IMR-90 (cell line): Measurements from ENCODE around the gene IQCK.

Experiments used
- BHLHE40 ChIP-seq: fragments of 150-350 bp; IDR thresholded peaks from 2 replicates; pipeline ENCODE4 v1.6.1; 2016; ENCODE audit warnings: mild to moderate bottlenecking, low read depth, low read length
- CTCF ChIP-seq: conservative IDR thresholded peaks from 2 replicates; pipeline ENCODE4 v1.5.1; 2012; ENCODE audit warnings: mild to moderate bottlenecking, low read depth, low read length, improper control_type of control experiment
- MAFK ChIP-seq: IDR thresholded peaks from 2 replicates; pipeline ENCODE4 v1.6.1; 2012; ENCODE audit warnings: low read depth, low read length, improper control_type of control experiment
- MXI1 ChIP-seq: IDR thresholded peaks from 2 replicates; pipeline ENCODE4 v1.6.1; 2012; ENCODE audit warnings: low read depth, mild to moderate bottlenecking, low read length, moderate library complexity, borderline replicate concordance
- POLR2A ChIP-seq: IDR thresholded peaks from 2 replicates; pipeline ENCODE4 v1.6.1; 2012; ENCODE audit warnings: mild to moderate bottlenecking, low read depth, low read length
- RCOR1 ChIP-seq: IDR thresholded peaks from 2 replicates; pipeline ENCODE4 v1.6.1; 2012; ENCODE audit warnings: mild to moderate bottlenecking, low read length, improper control_type of control experiment; ENCODE audit not compliant: insufficient replicate concordance
- SMC3 ChIP-seq: fragments of 150-350 bp; IDR thresholded peaks from 2 replicates; pipeline ENCODE4 v1.6.1; 2016; ENCODE audit warnings: low read depth, mild to moderate bottlenecking, antibody characterized with exemption, low read length, moderate library complexity

DNA sequence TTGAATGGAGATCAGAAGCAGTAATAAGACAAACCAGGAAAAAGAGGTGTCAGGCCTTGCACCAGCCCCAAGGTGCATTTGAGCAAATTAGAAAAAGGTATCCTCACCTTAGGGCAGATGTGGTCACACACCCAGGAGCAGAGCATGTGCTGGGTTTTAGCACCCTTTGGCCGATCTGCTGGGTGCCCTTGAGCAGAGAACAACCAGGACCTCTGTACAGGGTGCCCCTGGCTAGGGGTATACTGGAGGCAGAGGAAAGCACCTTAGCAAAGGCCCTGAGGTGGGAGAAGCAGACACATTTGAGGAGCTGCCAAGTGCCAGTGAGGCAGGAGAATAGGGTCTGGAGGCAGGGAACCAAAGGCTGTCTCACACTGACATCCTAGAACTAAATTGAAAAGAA, 67.0 kb downstream of the IQCK start:
- TF ChIP-seq CTCF (no peak), BHLHE40 (no peak), MAFK (no peak), MXI1 (no peak), POLR2A (no peak), SMC3 (no peak), RCOR1 (no peak)
